H9 (cell line): ENCODE results near the gene EDN1. TPM values are rescaled to one million over a fixed set of nuclear protein-coding genes. Genes with fewer than 3 reads are reported as not detected.

ENCODE experiments used
- DNase-seq: peaks from one replicate; pipeline ENCODE4 v3.0.0-alpha.2; 2017
- H2AFZ ChIP-seq: one replicate; pipeline ENCODE4 v1.6.1; 2013; ENCODE audit warnings: mild to moderate bottlenecking, low read length, control low read depth, moderate library complexity
- H2AK5ac ChIP-seq: 2 replicates; pipeline ENCODE4 v1.6.1; 2013; ENCODE audit warnings: low read length, control low read depth, mixed read lengths; ENCODE audit not compliant: insufficient read length
- H2BK120ac ChIP-seq: one replicate; pipeline ENCODE4 v1.6.1; 2013; ENCODE audit warnings: low read depth, mild to moderate bottlenecking, low read length, control low read depth, inconsistent platforms; ENCODE audit not compliant: poor library complexity, severe bottlenecking
- H2BK12ac ChIP-seq: 2 replicates; pipeline ENCODE4 v1.6.1; 2013; ENCODE audit warnings: low read length, control low read depth, mixed read lengths, low read depth; ENCODE audit not compliant: insufficient read length
- H2BK15ac ChIP-seq: 2 replicates; pipeline ENCODE4 v1.6.1; 2013; ENCODE audit warnings: low read depth, low read length, control low read depth
- H2BK20ac ChIP-seq: one replicate; pipeline ENCODE4 v1.6.1; 2013; ENCODE audit warnings: low read depth, mild to moderate bottlenecking, low read length, control low read depth, inconsistent platforms; ENCODE audit not compliant: poor library complexity, severe bottlenecking
- H2BK5ac ChIP-seq: 2 replicates; pipeline ENCODE4 v1.6.1; 2013; ENCODE audit warnings: low read length, control low read depth, mixed read lengths; ENCODE audit not compliant: insufficient read length
- H3K14ac ChIP-seq: 2 replicates; pipeline ENCODE4 v1.6.1; 2013; ENCODE audit warnings: low read length, control low read depth; ENCODE audit not compliant: insufficient read depth
- H3K18ac ChIP-seq: 2 replicates; pipeline ENCODE4 v1.6.1; 2013; ENCODE audit warnings: low read depth, mild to moderate bottlenecking, mixed read lengths, low read length, control low read depth; ENCODE audit not compliant: insufficient read length
- H3K23ac ChIP-seq: 2 replicates; pipeline ENCODE4 v1.6.1; 2013; ENCODE audit warnings: low read length, control low read depth, mixed read lengths, low read depth; ENCODE audit not compliant: insufficient read length
- H3K23me2 ChIP-seq: 2 replicates; pipeline ENCODE4 v1.6.1; 2013; ENCODE audit warnings: low read depth, mild to moderate bottlenecking, mixed read lengths, low read length, control low read depth; ENCODE audit not compliant: insufficient read length, poor library complexity, severe bottlenecking
- H3K27ac ChIP-seq: 2 replicates; pipeline ENCODE4 v1.5.1; 2013; ENCODE audit warnings: low read length, control low read depth, mixed read lengths, low read depth; ENCODE audit not compliant: insufficient read length
- H3K27me3 ChIP-seq: 2 replicates; pipeline ENCODE4 v1.6.1; 2013; ENCODE audit warnings: low read length, control low read depth, inconsistent platforms; ENCODE audit not compliant: insufficient read depth
- H3K4ac ChIP-seq: 2 replicates; pipeline ENCODE4 v1.6.1; 2013; ENCODE audit warnings: low read depth, mild to moderate bottlenecking, control low read depth, inconsistent platforms, low read length, moderate library complexity
- H3K4me1 ChIP-seq: 2 replicates; pipeline ENCODE4 v1.6.1; 2013; ENCODE audit warnings: low read length, control low read depth, inconsistent platforms; ENCODE audit not compliant: insufficient read depth
- H3K4me2 ChIP-seq: 2 replicates; pipeline ENCODE4 v1.6.1; 2013; ENCODE audit warnings: low read length, control low read depth, mixed read lengths; ENCODE audit not compliant: insufficient read length, insufficient read depth
- H3K56ac ChIP-seq: 2 replicates; pipeline ENCODE4 v1.6.1; 2013; ENCODE audit warnings: low read depth, mild to moderate bottlenecking, mixed read lengths, low read length, control low read depth; ENCODE audit not compliant: insufficient read length
- H3K79me1 ChIP-seq: 2 replicates; pipeline ENCODE4 v1.6.1; 2013; ENCODE audit warnings: low read depth, mild to moderate bottlenecking, moderate library complexity, low read length, control low read depth, inconsistent platforms; ENCODE audit not compliant: insufficient read depth, poor library complexity, severe bottlenecking
- H3K79me2 ChIP-seq: 2 replicates; pipeline ENCODE4 v1.6.1; 2013; ENCODE audit warnings: low read length, control low read depth, inconsistent platforms; ENCODE audit not compliant: insufficient read depth
- H3K9ac ChIP-seq: 2 replicates; pipeline ENCODE4 v1.6.1; 2013; ENCODE audit warnings: low read length, control low read depth, mixed read lengths; ENCODE audit not compliant: insufficient read length; ENCODE audit errors: extremely low read depth
- H3K9me3 ChIP-seq: one replicate; pipeline ENCODE4 v1.6.1; 2013; ENCODE audit warnings: low read depth, low read length, inconsistent platforms; ENCODE audit not compliant: control insufficient read depth
- H3T11ph ChIP-seq: one replicate; pipeline ENCODE4 v1.6.1; 2013; ENCODE audit warnings: mild to moderate bottlenecking, low read length, control low read depth, inconsistent platforms
- H4K20me1 ChIP-seq: one replicate; pipeline ENCODE4 v1.6.1; 2013; ENCODE audit not compliant: control insufficient read depth, insufficient read length, insufficient read depth
- H4K5ac ChIP-seq: 2 replicates; pipeline ENCODE4 v1.6.1; 2013; ENCODE audit warnings: low read depth, mild to moderate bottlenecking, mixed read lengths, low read length, control low read depth; ENCODE audit not compliant: insufficient read length
- H4K8ac ChIP-seq: replicated peaks from 2 replicates; pipeline ENCODE4 v1.6.1; 2013; ENCODE audit warnings: low read length, control low read depth, mixed read lengths, low read depth; ENCODE audit not compliant: insufficient read length
- H4K91ac ChIP-seq: 2 replicates; pipeline ENCODE4 v1.6.1; 2013; ENCODE audit warnings: low read depth, mild to moderate bottlenecking, moderate library complexity, mixed read lengths, low read length, control low read depth; ENCODE audit not compliant: insufficient read length
- H3K27ac Mint-ChIP-seq, 3 experiments: 2 replicates in 2 of 3; 3 replicates in 1 of 3; pipeline ENCODE4 v1.8.0; 2020 to 2021; ENCODE audit warnings: mixed read lengths in 3 of 3, mild to moderate bottlenecking in 1 of 3, moderate library complexity in 1 of 3
- H3K27me3 Mint-ChIP-seq: 2 replicates; pipeline ENCODE4 v1.8.0; 2021; ENCODE audit warnings: low read depth, mild to moderate bottlenecking, moderate library complexity, mixed read lengths
- H3K36me3 Mint-ChIP-seq, 3 experiments: 2 replicates in 2 of 3; 3 replicates in 1 of 3; pipeline ENCODE4 v1.8.0; 2020 to 2021; ENCODE audit warnings: low read depth in 3 of 3, mixed read lengths in 3 of 3; ENCODE audit not compliant: insufficient read depth in 1 of 3
- H3K4me1 Mint-ChIP-seq, 2 experiments: 2 replicates each; pipeline ENCODE4 v1.8.0; 2020; ENCODE audit warnings: mixed read lengths in 2 of 2
- H3K4me3 Mint-ChIP-seq, 2 experiments: 2 replicates in 1 of 2; 3 replicates in 1 of 2; pipeline ENCODE4 v1.8.0; 2020 to 2021; ENCODE audit warnings: mild to moderate bottlenecking in 2 of 2, mixed read lengths in 2 of 2, moderate library complexity in 1 of 2
- H3K9me3 Mint-ChIP-seq, 2 experiments: 2 replicates in 1 of 2; 3 replicates in 1 of 2; pipeline ENCODE4 v1.8.0; 2020; ENCODE audit warnings: mild to moderate bottlenecking in 2 of 2, mixed read lengths in 2 of 2, moderate library complexity in 1 of 2
- WGBS: extraction: QIAGEN DNeasy Blood & Tissue Kit; methylation state at CpG from one replicate; pipeline ENCODE4 v1.1.7; 2013; ENCODE audit warnings: missing lambda C conversion rate, low lambda C conversion rate, mixed read lengths; ENCODE audit not compliant: insufficient read length; ENCODE audit errors: extremely low coverage; 5-methylcytosine and 5-hydroxymethylcytosine counted together
- total RNA-seq: library from RNA; stranded (reverse); gene quantifications from 2 replicates; pipeline ENCODE4 v1.2.1, GENCODE V29; 2021
- TF ChIP-seq, protein P1 (sequence below): fragments of 200-600 bp; sonication (generic); conservative IDR thresholded peaks from 3 replicates; pipeline ENCODE4 v1.8.0; 2021; ENCODE audit warnings: antibody characterized with exemption, mild to moderate bottlenecking

EDN1 gene
- total RNA-seq, 1 experiment from 2014 or later = 2.1 TPM

DNA sequence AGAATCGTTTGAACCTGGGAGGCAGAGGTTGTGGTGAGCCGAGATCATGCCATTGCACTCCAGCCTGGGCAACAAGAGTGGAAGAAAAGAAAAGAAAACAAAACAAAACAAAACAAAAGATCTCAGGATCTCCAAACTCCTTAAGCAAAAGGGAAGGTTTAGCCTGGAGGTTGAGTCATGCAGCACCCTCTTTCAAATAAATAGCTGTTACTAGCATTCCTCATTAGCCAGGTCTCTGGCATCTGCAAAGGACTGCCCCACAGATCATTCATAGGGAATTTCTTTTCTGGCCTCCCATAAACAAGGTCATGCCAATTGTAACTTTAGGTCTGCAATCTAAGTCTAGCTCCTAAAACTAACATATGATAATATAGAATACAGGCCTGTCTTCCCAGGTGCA is 37.2 kb downstream of the EDN1 start:
- Mint-ChIP-seq H3K9me3 (peaks cover 3 to 10% of the 10 kb centered on the region in 2 experiments; a peak in 4 of 5 replicates), H3K4me1 (peaks cover 64 to 72% of the 10 kb centered on the region in 2 experiments), H3K36me3 (peaks cover 0 to 12% (median 8%) of the 10 kb centered on the region in 3 experiments; a peak in 5 of 7 replicates), H3K27me3 (no peaks in the 10 kb centered on the region), H3K27ac (peak overlapping the region in 1 of 3 experiments; percentile 76; a peak in 4 of 7 replicates), H3K4me3 (no peak overlapping the region)
- Histone ChIP-seq H2BK120ac (no peak overlapping the region), H3K23ac (no peak overlapping the region), H3K79me2 (no peaks in the 10 kb centered on the region), H4K91ac (no peak overlapping the region), H3K9me3 (no peaks in the 10 kb centered on the region), H2AFZ (no peak overlapping the region), H3K56ac (no peak overlapping the region), H2AK5ac (no peak overlapping the region), H3K4me2 (no peak overlapping the region), H3K4ac (no peak overlapping the region), H4K20me1 (no peaks in the 10 kb centered on the region), H3K27me3 (no peaks in the 10 kb centered on the region), H3K4me1 (peaks cover 16% of the 10 kb centered on the region), H3K23me2 (no peaks in the 10 kb centered on the region), H4K5ac (no peak overlapping the region), H3K79me1 (no peaks in the 10 kb centered on the region), H3K18ac (no peak overlapping the region), H2BK5ac (no peak overlapping the region), H2BK12ac (no peak overlapping the region), H2BK15ac (no peak overlapping the region), H3T11ph (no peak overlapping the region), H2BK20ac (no peak overlapping the region), H3K27ac (no peak overlapping the region), H3K9ac (no peak overlapping the region), H4K8ac (no peak overlapping the region), H3K14ac (no peak overlapping the region)
- DNase-seq = no peak
- WGBS = no CpG with 5 or more reads among the region's 2 CpGs
- TF ChIP-seq, protein P1, sequence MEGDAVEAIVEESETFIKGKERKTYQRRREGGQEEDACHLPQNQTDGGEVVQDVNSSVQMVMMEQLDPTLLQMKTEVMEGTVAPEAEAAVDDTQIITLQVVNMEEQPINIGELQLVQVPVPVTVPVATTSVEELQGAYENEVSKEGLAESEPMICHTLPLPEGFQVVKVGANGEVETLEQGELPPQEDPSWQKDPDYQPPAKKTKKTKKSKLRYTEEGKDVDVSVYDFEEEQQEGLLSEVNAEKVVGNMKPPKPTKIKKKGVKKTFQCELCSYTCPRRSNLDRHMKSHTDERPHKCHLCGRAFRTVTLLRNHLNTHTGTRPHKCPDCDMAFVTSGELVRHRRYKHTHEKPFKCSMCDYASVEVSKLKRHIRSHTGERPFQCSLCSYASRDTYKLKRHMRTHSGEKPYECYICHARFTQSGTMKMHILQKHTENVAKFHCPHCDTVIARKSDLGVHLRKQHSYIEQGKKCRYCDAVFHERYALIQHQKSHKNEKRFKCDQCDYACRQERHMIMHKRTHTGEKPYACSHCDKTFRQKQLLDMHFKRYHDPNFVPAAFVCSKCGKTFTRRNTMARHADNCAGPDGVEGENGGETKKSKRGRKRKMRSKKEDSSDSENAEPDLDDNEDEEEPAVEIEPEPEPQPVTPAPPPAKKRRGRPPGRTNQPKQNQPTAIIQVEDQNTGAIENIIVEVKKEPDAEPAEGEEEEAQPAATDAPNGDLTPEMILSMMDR = no peak
